HepG2 (cell line): ENCODE measurements around the gene MUC22. TPM values are rescaled to one million over a fixed set of nuclear protein-coding genes. Genes with fewer than 3 reads are reported as not detected.

ENCODE experiments used
- ATAC-seq: fragments of 200-7000 bp; cut with Tn5 transposase; 3 replicates; pipeline ENCODE4 v1.9.1; 2020; ENCODE audit warnings: mild to moderate bottlenecking, moderate library complexity
- BruUV-seq: library from RNA; stranded (reverse); fragments of 400-500 nt; replicated peaks from 2 replicates; lab custom pipeline; 2021; lab: Mats Ljungman, UMichigan
- CTCF ChIA-PET: fragments of 300-600 bp; formaldehyde crosslinking; extraction: SDS; loops from one replicate; lab custom pipeline; 2021; ENCODE audit warnings: low total read pairs, inconsistent platforms, low intra/inter-chr PET ratio; lab: Yijun Ruan, JAX
- POLR2A ChIA-PET: fragments of 350-600 bp; sonication (Branson Sonifier 250); formaldehyde crosslinking; loops from one replicate; lab custom pipeline; 2020; ENCODE audit warnings: antibody characterized with exemption, inconsistent platforms; lab: Yijun Ruan, JAX
- DNase-seq: peaks from one replicate; pipeline ENCODE4 v3.0.0-alpha.2; 2015; ENCODE audit warnings: low spot score
- FAIRE-seq: peaks from 3 replicates; lab custom pipeline; 2011; peaks lifted over from hg19 to GRCh38; lab: Jason Lieb, UNC
- H2AFZ ChIP-seq: one replicate; pipeline ENCODE4 v1.6.1; 2011; ENCODE audit warnings: low read length, inconsistent platforms
- H3K27ac ChIP-seq: fragments of 300-600 bp; 3 replicates; pipeline ENCODE4 v1.8.0; 2011; ENCODE audit warnings: mixed run types, mild to moderate bottlenecking, mixed read lengths, low read length, inconsistent platforms; ENCODE audit not compliant: insufficient read depth; ENCODE audit errors: extremely low read length
- H3K27me3 ChIP-seq, 2 experiments: fragments of 200-600 bp in 1 of 2; 2 replicates in 1 of 2; 3 replicates in 1 of 2; pipeline versions ENCODE4 v1.6.0 to v1.8.0; 2011; ENCODE audit warnings: low read length in 2 of 2, mild to moderate bottlenecking in 2 of 2, moderate library complexity in 2 of 2, inconsistent platforms in 1 of 2; ENCODE audit not compliant: insufficient read depth in 2 of 2, control insufficient read depth in 1 of 2
- H3K36me3 ChIP-seq, 2 experiments: fragments of 200-600 bp in 1 of 2; replicated peaks in 1 of 2; 2 replicates in 1 of 2; 3 replicates in 1 of 2; pipeline versions ENCODE4 v1.5.1 to v1.8.0; 2011; ENCODE audit warnings: low read length in 2 of 2, inconsistent platforms in 1 of 2; ENCODE audit not compliant: insufficient read depth in 2 of 2, control insufficient read depth in 1 of 2
- H3K4me1 ChIP-seq: 2 replicates; pipeline ENCODE4 v1.5.1; 2012; ENCODE audit warnings: low read length, inconsistent platforms; ENCODE audit not compliant: insufficient read depth
- H3K4me2 ChIP-seq: 2 replicates; pipeline ENCODE4 v1.6.0; 2011; ENCODE audit warnings: low read depth, low read length, inconsistent platforms
- H3K4me3 ChIP-seq, 3 experiments: fragments of 200-600 bp in 1 of 3; sonication (generic), shearing (Covaris generic) in 1 of 3; replicated peaks in 1 of 3; 2 replicates each; pipeline ENCODE4 v1.5.1; 2011 to 2016; ENCODE audit warnings: low read length in 3 of 3, inconsistent platforms in 2 of 3, low read depth in 2 of 3, mild to moderate bottlenecking in 2 of 3, control low read depth in 1 of 3, mixed read lengths in 1 of 3; ENCODE audit not compliant: insufficient read depth in 1 of 3
- H3K79me2 ChIP-seq: one replicate; pipeline ENCODE4 v1.6.1; 2011; ENCODE audit warnings: low read length, inconsistent platforms; ENCODE audit not compliant: insufficient read depth
- H3K9ac ChIP-seq: 2 replicates; pipeline ENCODE4 v1.6.0; 2011; ENCODE audit warnings: mild to moderate bottlenecking, low read depth, low read length, inconsistent platforms; ENCODE audit not compliant: insufficient read depth
- H3K9me3 ChIP-seq: 2 replicates; pipeline ENCODE4 v1.5.1; 2012; ENCODE audit warnings: mild to moderate bottlenecking, low read length
- H4K20me1 ChIP-seq: 2 replicates; pipeline ENCODE4 v1.6.0; 2011; ENCODE audit warnings: inconsistent platforms, mild to moderate bottlenecking, low read length, moderate library complexity; ENCODE audit not compliant: insufficient read depth
- MAZ ChIP-seq, 2 experiments: sonication (generic) in 1 of 2; formaldehyde crosslinking in 1 of 2; IDR thresholded peaks; 2 replicates each; pipeline versions ENCODE4 v1.5.0 to v1.6.1; 2012 to 2020; ENCODE audit warnings: low read depth in 2 of 2, mild to moderate bottlenecking in 2 of 2, borderline replicate concordance in 1 of 2, improper control_type of control experiment in 1 of 2, low read length in 1 of 2, missing genetic modification reagents in 1 of 2, moderate library complexity in 1 of 2
- MLX ChIP-seq: IDR thresholded peaks from 2 replicates; pipeline ENCODE4 v1.6.1; 2016
- NFE2L1 ChIP-seq: sonication (generic); formaldehyde crosslinking; IDR thresholded peaks from 2 replicates; pipeline ENCODE4 v1.4.0; 2020; ENCODE audit warnings: missing genetic modification reagents, mild to moderate bottlenecking, borderline replicate concordance
- PLRG1 ChIP-seq: fragments of 450-650 bp; conservative IDR thresholded peaks from 2 replicates; pipeline ENCODE4 v1.6.1; 2016
- SATB2 ChIP-seq: sonication (generic); formaldehyde crosslinking; IDR thresholded peaks from 2 replicates; pipeline ENCODE4 v1.5.0; 2020; ENCODE audit warnings: missing genetic modification reagents
- SMAD9 ChIP-seq: sonication (generic); formaldehyde crosslinking; IDR thresholded peaks from 2 replicates; pipeline ENCODE4 v1.5.1; 2020; ENCODE audit warnings: mild to moderate bottlenecking, missing genetic modification reagents
- TEF ChIP-seq: sonication (generic); formaldehyde crosslinking; IDR thresholded peaks from 2 replicates; pipeline ENCODE4 v1.5.0; 2020; ENCODE audit warnings: missing genetic modification reagents
- TFDP1 ChIP-seq: IDR thresholded peaks from 2 replicates; pipeline ENCODE4 v1.6.1; 2016; ENCODE audit warnings: missing compliant biosample characterization, missing genetic modification reagents, borderline replicate concordance
- ZNF143 ChIP-seq: sonication (generic); formaldehyde crosslinking; IDR thresholded peaks from 2 replicates; pipeline ENCODE4 v1.4.0; 2020; ENCODE audit warnings: missing genetic modification reagents
- ZNF224 ChIP-seq: sonication (generic); formaldehyde crosslinking; IDR thresholded peaks from 2 replicates; pipeline ENCODE4 v1.5.0; 2020; ENCODE audit warnings: mild to moderate bottlenecking, missing genetic modification reagents
- ZNF24 ChIP-seq: fragments of 450-650 bp; IDR thresholded peaks from 2 replicates; pipeline ENCODE4 v1.6.1; 2017; ENCODE audit warnings: antibody characterized with exemption, mild to moderate bottlenecking
- ZNF512 ChIP-seq: sonication (generic); formaldehyde crosslinking; IDR thresholded peaks from 2 replicates; pipeline ENCODE4 v1.4.0; 2020; ENCODE audit warnings: mild to moderate bottlenecking, missing genetic modification reagents
- ZNF607 ChIP-seq: sonication (generic); formaldehyde crosslinking; IDR thresholded peaks from 2 replicates; pipeline ENCODE4 v1.5.1; 2020; ENCODE audit warnings: missing genetic modification reagents, mild to moderate bottlenecking, borderline replicate concordance
- ZNF782 ChIP-seq: sonication (generic); formaldehyde crosslinking; IDR thresholded peaks from 2 replicates; pipeline ENCODE4 v1.4.0; 2020; ENCODE audit warnings: missing genetic modification reagents, mild to moderate bottlenecking, borderline replicate concordance
- WGBS: methylation state at CpG from one replicate; pipeline ENCODE4 v1.1.6; 2017; ENCODE audit warnings: low lambda C conversion rate; 5-methylcytosine and 5-hydroxymethylcytosine counted together
- in situ Hi-C: cut with HindIII; loops from 2 replicates; pipeline ENCODE4 v1.10.0; 2017; ENCODE audit warnings: low pct_unique_long_range_greater_than_20kb; ENCODE audit not compliant: extremely low pct_ligation_motif_present
- intact Hi-C: fragments of 100-400 bp; cut with micrococcal nuclease; formaldehyde crosslinking; loops from one replicate; pipeline ENCODE4 v1.10.0; 2022; ENCODE audit not compliant: unreplicated experiment
- polyA plus RNA-seq, 8 experiments: library from polyadenylated mRNA; depleted of rRNA in 3 of 8; stranded (reverse) in 7 of 8; unstranded in 1 of 8; fragments of >200 nt; fragmentation: Illumina TruSeq in 4 of 8; extraction: Trizol in 4 of 8; gene quantifications; 2 replicates each; pipeline versions ENCODE4 v1.2.1 to v1.2.3, GENCODE V29; 2011 to 2016; ENCODE audit warnings: low read depth in 4 of 8, missing spikeins in 1 of 8, mixed read lengths in 1 of 8; ENCODE audit not compliant: insufficient read depth in 1 of 8
- total RNA-seq, 5 experiments: library from RNA; depleted of rRNA; stranded (reverse); fragments of >200 nt; fragmentation: Illumina TruSeq; extraction: Trizol; gene quantifications; 2 replicates each; pipeline ENCODE4 v1.2.3, GENCODE V29; 2016; ENCODE audit warnings: low read depth in 1 of 5

The MUC22 gene
- total and polyA plus RNA-seq, 2 of the 13 experiments (the other 11 are each of a cell fraction or from before 2014, with no cell fraction given): not detected

GRCh38 chr6:31037682-31038081, 27.4 kb downstream of the MUC22 start:
- H3K27ac ChIP-seq: no peak overlapping the region
- H3K9ac ChIP-seq: no peak overlapping the region
- TF ChIP-seq MLX (CRISPR knock-in tag) (no peak), SMAD9 (CRISPR knock-in tag) (no peak), MAZ (IDR thresholded peaks at IDR 0.05; ENCODE audit: borderline replicate concordance, low read depth, low read length) (no peak), MAZ (CRISPR knock-in tag; IDR thresholded peaks at IDR 0.05; ENCODE audit: low read depth) (no peak), TFDP1 (CRISPR knock-in tag) (no peak), ZNF224 (CRISPR knock-in tag) (no peak), ZNF24 (no peak), SATB2 (CRISPR knock-in tag) (no peak), PLRG1 (no peak), ZNF782 (no peak), ZNF143 (no peak), ZNF512 (no peak), ZNF607 (CRISPR knock-in tag) (no peak), TEF (CRISPR knock-in tag) (no peak), NFE2L1 (CRISPR knock-in tag) (no peak)
- H3K4me1 ChIP-seq: peaks cover 12% of the 10 kb centered on the region
- no peaks in the 10 kb centered on the region for H4K20me1 ChIP-seq
- H3K79me2 ChIP-seq: no peaks in the 10 kb centered on the region
- H2AFZ ChIP-seq: no peak overlapping the region
- H3K9me3 ChIP-seq: no peaks in the 10 kb centered on the region
- H3K4me2 ChIP-seq: no peak overlapping the region
- BruUV-seq: no TSS peak
- no peak for FAIRE-seq
- no peak for ATAC-seq
- no peak for DNase-seq
- intact Hi-C loops: no loop called here
- ChIA-PET POLR2A (no interaction called here), CTCF (no interaction called here)
- peaks cover 0 to 10% of the 10 kb centered on the region in 2 experiments; a peak in 2 of 5 replicates for H3K27me3 ChIP-seq
- 20% methylated on average over 3 of the region's 3 CpGs for WGBS
- in situ Hi-C loops: no loop called here
- no peaks in the 10 kb centered on the region for H3K36me3 ChIP-seq
- H3K4me3 ChIP-seq: no peak overlapping the region
